Spleen (tissue), 11 donors: ENCODE measurements around the gene ZDHHC7. TPM values are rescaled to one million over a fixed set of nuclear protein-coding genes. Genes with fewer than 3 reads are reported as not detected.

Experiments used
- DNase-seq: peaks from one replicate; pipeline ENCODE4 v3.0.0-alpha.2; 2020
- H3K27ac ChIP-seq, 8 donors: fragments of 200-600 bp; sonication (generic) in 7 of 8; 1 replicate in 4 of 8; 2 replicates in 4 of 8; pipeline versions ENCODE4 v1.5.0 to v1.8.0; 2016 to 2021; ENCODE audit warnings: inconsistent platforms in 4 of 8, mild to moderate bottlenecking in 4 of 8, moderate library complexity in 1 of 8
- H3K27me3 ChIP-seq, 7 donors: fragments of 200-600 bp; sonication (generic) in 6 of 7; replicated peaks in 1 of 7; 1 replicate in 4 of 7; 2 replicates in 3 of 7; pipeline versions ENCODE4 v1.5.0 to v1.8.0; 2016 to 2021; ENCODE audit warnings: inconsistent platforms in 3 of 7, mild to moderate bottlenecking in 1 of 7
- H3K36me3 ChIP-seq, 6 donors: fragments of 200-600 bp; sonication (generic) in 5 of 6; 1 replicate in 4 of 6; 2 replicates in 2 of 6; pipeline versions ENCODE4 v1.5.0 to v1.8.0; 2016 to 2021; ENCODE audit warnings: inconsistent platforms in 2 of 6
- H3K4me1 ChIP-seq, 6 donors: fragments of 200-600 bp; sonication (generic) in 5 of 6; 1 replicate in 3 of 6; 2 replicates in 3 of 6; pipeline versions ENCODE4 v1.5.0 to v1.8.0; 2016 to 2021; ENCODE audit warnings: inconsistent platforms in 3 of 6
- H3K4me3 ChIP-seq, 8 donors: fragments of 200-600 bp; sonication (generic) in 7 of 8; 1 replicate in 4 of 8; 2 replicates in 4 of 8; pipeline versions ENCODE4 v1.5.0 to v1.8.0; 2016 to 2021; ENCODE audit warnings: inconsistent platforms in 4 of 8, mild to moderate bottlenecking in 4 of 8, moderate library complexity in 2 of 8
- H3K9me3 ChIP-seq, 8 donors: fragments of 200-600 bp; sonication (generic) in 7 of 8; 1 replicate in 4 of 8; 2 replicates in 4 of 8; pipeline versions ENCODE4 v1.5.0 to v1.8.0; 2016 to 2021; ENCODE audit warnings: inconsistent platforms in 4 of 8
- CTCF ChIP-seq, 11 experiments: fragments of 200-600 bp in 7 of 11; fragments of 450-650 bp in 4 of 11; sonication (generic) in 4 of 11; IDR thresholded peaks in 8 of 11; conservative IDR thresholded peaks in 3 of 11; 1 replicate in 7 of 11; 2 replicates in 4 of 11; pipeline versions ENCODE4 v1.4.0 to v1.8.0; 2016 to 2021; ENCODE audit warnings: antibody characterized with exemption in 11 of 11, inconsistent platforms in 4 of 11, mild to moderate bottlenecking in 1 of 11
- POLR2A ChIP-seq, 3 donors: fragments of 450-650 bp; IDR thresholded peaks; one replicate each; pipeline ENCODE4 v1.5.1; 2017; ENCODE audit warnings: antibody characterized with exemption in 3 of 3, mild to moderate bottlenecking in 1 of 3
- POLR2AphosphoS5 ChIP-seq, 3 donors: sonication (generic); formaldehyde crosslinking; IDR thresholded peaks; one replicate each; pipeline ENCODE4 v1.5.1; 2017; ENCODE audit warnings: antibody characterized with exemption in 3 of 3
- WGBS, 5 donors: extraction: QIAGEN DNeasy Blood & Tissue Kit in 3 of 5; methylation state at CpG; one replicate each; pipeline versions ENCODE4 v1.1.5 to v1.1.7; 2013 to 2018; 5-methylcytosine and 5-hydroxymethylcytosine counted together
- intact Hi-C: fragments of 100-400 bp; cut with DNase I; formaldehyde crosslinking; loops from one replicate; pipeline ENCODE4 v1.15.0; 2023; ENCODE audit warnings: low total_unique reads
- polyA plus RNA-seq, 3 donors: library from polyadenylated mRNA; stranded (reverse); fragments of 200-250 nt; gene quantifications; one replicate each; pipeline ENCODE4 v1.2.1, GENCODE V29; 2013
- total RNA-seq, 7 donors: library from RNA; depleted of rRNA in 3 of 7; stranded (reverse); fragments of >200 nt in 3 of 7; fragmentation: NEBNext Ultra II Directional in 4 of 7; extraction: Animal tissue kit (Norgen Biotek cat#: 25700) in 4 of 7; gene quantifications; one replicate each; pipeline versions ENCODE4 v1.1.0 to v1.2.1, GENCODE V29; 2016 to 2021
- donor health status: healthy with polysubstance abuse.
- donor health status: DM: no; HTN: no; CAD: no; lungs with moderate emphysema.
- donor health status: DM: no; HTN: no; CAD: no.
- donor health status: Bipolar disorder and iron deficiency.
- donor health status: healthy.
- donor health status: DM: no; HTN: no; CAD: no.
- donor health status: DM: yes; HTN: yes; CAD: no.

ZDHHC7 gene
- total and polyA plus RNA-seq, 10 donors: 10.3 to 87.1 (median 49.4) TPM

GRCh38 chr16:85046472-85046916 is 35.2 kb upstream of the ZDHHC7 start:
- no peak overlapping the region for H3K4me3 ChIP-seq
- H3K4me1 ChIP-seq: peaks cover 0 to 56% (median 4%) of the 10 kb centered on the region in 6 donors
- WGBS, 5 donors: 75 to 80% (median 79%) methylated on average over 8 of the region's 8 CpGs
- H3K9me3 ChIP-seq: no peaks in the 10 kb centered on the region
- no peak for DNase-seq
- H3K27me3 ChIP-seq: no peaks in the 10 kb centered on the region
- intact Hi-C loops: no loop called here
- H3K27ac ChIP-seq: peak overlapping the region in 1 of 8 donors; percentile 51
- peaks cover 0 to 37% (median 0%) of the 10 kb centered on the region in 6 donors for H3K36me3 ChIP-seq
- TF ChIP-seq POLR2AphosphoS5 (IDR thresholded peaks at IDR 0.05) (peak in 1 of 3 donors; percentile 33), CTCF (IDR thresholded peaks at IDR 0.05 in 8 of 11, conservative IDR thresholded peaks at IDR 0.05 in 3 of 11) (no peak), POLR2A (IDR thresholded peaks at IDR 0.05) (no peak)

- peaks cover 0 to 44% (median 0%) of the 10 kb centered on the region in 6 donors for H3K36me3 ChIP-seq
- H3K27ac ChIP-seq: peak overlapping the region in 1 of 8 donors; percentile 17
- H3K4me1 ChIP-seq: peaks cover 0 to 56% (median 4%) of the 10 kb centered on the region in 6 donors
- H3K4me3 ChIP-seq: no peak overlapping the region
- WGBS, 5 donors: 71 to 86% (median 74%) methylated on average over 15 to 23 of the region's 23 CpGs
- no peak for DNase-seq
- intact Hi-C loops: no loop called here
- TF ChIP-seq CTCF (IDR thresholded peaks at IDR 0.05 in 8 of 11, conservative IDR thresholded peaks at IDR 0.05 in 3 of 11) (no peak), POLR2A (IDR thresholded peaks at IDR 0.05) (no peak), POLR2AphosphoS5 (IDR thresholded peaks at IDR 0.05) (no peak)
- H3K27me3 ChIP-seq: no peaks in the 10 kb centered on the region
- H3K9me3 ChIP-seq: no peaks in the 10 kb centered on the region
These were observed 34.5 kb upstream of the ZDHHC7 start for GRCh38 chr16:85045641-85046471.

- Histone ChIP-seq H3K4me3 (no peak overlapping the region), H3K4me1 (peaks cover 0 to 53% (median 4%) of the 10 kb centered on the region in 6 donors), H3K9me3 (no peaks in the 10 kb centered on the region), H3K27me3 (no peaks in the 10 kb centered on the region), H3K36me3 (peaks cover 0 to 51% (median 0%) of the 10 kb centered on the region in 6 donors), H3K27ac (no peak overlapping the region)
- no peak for TF ChIP-seq POLR2AphosphoS5 (IDR thresholded peaks at IDR 0.05)
- no peak for TF ChIP-seq CTCF (IDR thresholded peaks at IDR 0.05 in 8 of 11, conservative IDR thresholded peaks at IDR 0.05 in 3 of 11)
- TF ChIP-seq POLR2A (IDR thresholded peaks at IDR 0.05): no peak
- intact Hi-C loops: no loop called here
- no peak for DNase-seq
- WGBS, 5 donors: 93 to 96% (median 96%) methylated on average over 5 of the region's 5 CpGs
These were observed 33.7 kb upstream of the ZDHHC7 start for GRCh38 chr16:85045077-85045476.

GRCh38 chr16:85042606-85043005 is 31.3 kb upstream of the ZDHHC7 start:
- no peak for DNase-seq
- TF ChIP-seq POLR2AphosphoS5 (IDR thresholded peaks at IDR 0.05) (no peak), POLR2A (IDR thresholded peaks at IDR 0.05) (no peak), CTCF (IDR thresholded peaks at IDR 0.05 in 8 of 11, conservative IDR thresholded peaks at IDR 0.05 in 3 of 11) (no peak)
- peaks cover 0 to 63% (median 0%) of the 10 kb centered on the region in 6 donors for H3K36me3 ChIP-seq
- no peaks in the 10 kb centered on the region for H3K9me3 ChIP-seq
- WGBS, 5 donors: 89 to 95% (median 93%) methylated on average over 6 of the region's 6 CpGs
- H3K27ac ChIP-seq: no peak overlapping the region
- H3K4me3 ChIP-seq: no peak overlapping the region
- no peaks in the 10 kb centered on the region for H3K27me3 ChIP-seq
- peaks cover 0 to 38% (median 4%) of the 10 kb centered on the region in 6 donors for H3K4me1 ChIP-seq
- intact Hi-C loops: no loop called here
